Activated T-cell treated with anti-CD3 and anti-CD28 coated beads, Interleukin-2, amount 50 U/mL, for 4 hours (primary cell): ENCODE data around the gene PRSS57. TPM values are rescaled to one million over a fixed set of nuclear protein-coding genes. Genes with fewer than 3 reads are reported as not detected.
"Not testable (repeated sequence)": the region's sequence is repeated elsewhere in the genome, so short reads cannot be mapped to it uniquely, and the experiment has no call there.

Source experiments
- ATAC-seq, 2 donors: fragments of 200-7000 bp; cut with Tn5 transposase; one replicate each; pipeline ENCODE4 v1.10.0; 2021
- DNase-seq: peaks from one replicate; pipeline ENCODE4 v3.0.0-alpha.2; 2020
- H3K27me3 Mint-ChIP-seq: one replicate; pipeline ENCODE4 v1.8.0; 2021; ENCODE audit warnings: low read depth, mixed read lengths
- H3K36me3 Mint-ChIP-seq: one replicate; pipeline ENCODE4 v1.8.0; 2022; ENCODE audit warnings: mixed read lengths; ENCODE audit not compliant: insufficient read depth
- H3K4me1 Mint-ChIP-seq: one replicate; pipeline ENCODE4 v1.8.0; 2021; ENCODE audit warnings: low read depth, mixed read lengths
- H3K4me3 Mint-ChIP-seq: one replicate; pipeline ENCODE4 v1.8.0; 2021; ENCODE audit warnings: mild to moderate bottlenecking, moderate library complexity, mixed read lengths
- H3K9me3 Mint-ChIP-seq: one replicate; pipeline ENCODE4 v1.8.0; 2021; ENCODE audit warnings: mixed read lengths
- total RNA-seq, 3 donors: library from RNA; stranded (reverse); gene quantifications; one replicate each; pipeline ENCODE4 v1.2.1, GENCODE V29; 2021

The PRSS57 gene
- total RNA-seq: under 1 TPM in 2 of 3 donors, not detected in 1; 0.87 to 0.94 TPM

DNA sequence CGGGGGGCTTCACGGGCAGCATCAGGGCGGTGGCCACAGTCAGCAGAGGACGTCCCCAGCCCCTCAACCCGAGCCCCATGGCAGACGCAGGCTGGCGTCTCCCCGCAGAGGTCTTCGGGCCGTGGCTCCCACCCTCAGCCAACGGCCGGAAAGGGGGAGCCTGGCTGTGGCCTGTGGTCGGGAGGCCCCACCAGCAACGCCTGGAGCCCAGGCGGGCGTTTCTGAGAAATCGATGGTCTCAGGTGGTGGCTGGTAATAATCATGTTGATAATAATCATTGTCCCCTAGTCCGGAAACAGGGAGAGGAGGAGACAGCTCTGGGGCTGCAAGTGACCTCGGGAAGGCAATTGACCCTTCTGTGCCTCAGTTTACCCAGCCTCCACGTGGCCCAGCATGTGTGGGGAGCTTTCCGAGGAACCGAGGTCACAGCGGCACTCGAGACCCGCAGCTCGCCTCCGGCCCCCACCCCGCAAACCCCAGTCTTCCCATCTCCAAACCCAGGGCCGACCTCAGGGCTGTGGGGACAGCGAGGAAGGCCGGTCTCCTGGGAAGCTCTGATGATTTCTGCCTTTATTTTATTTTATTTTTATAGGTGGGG is at the start of gene PRSS57:
PRSS57 (minus strand) TSS at position 101 of the 598 bp plus-strand sequence; CDS start at position 79, 22 bp downstream.
- peaks cover 29% of the 10 kb centered on the region for H3K27me3 Mint-ChIP-seq
- H3K36me3 Mint-ChIP-seq: no peaks in the 10 kb centered on the region
- no peak within 1 kb of the TSS for H3K4me3 Mint-ChIP-seq
- DNase-seq: no peak
- no peaks in the 10 kb centered on the region for H3K9me3 Mint-ChIP-seq
- no peaks in the 10 kb centered on the region for H3K4me1 Mint-ChIP-seq
- peak in 1 of 2 donors; percentile 30 for ATAC-seq

DNA sequence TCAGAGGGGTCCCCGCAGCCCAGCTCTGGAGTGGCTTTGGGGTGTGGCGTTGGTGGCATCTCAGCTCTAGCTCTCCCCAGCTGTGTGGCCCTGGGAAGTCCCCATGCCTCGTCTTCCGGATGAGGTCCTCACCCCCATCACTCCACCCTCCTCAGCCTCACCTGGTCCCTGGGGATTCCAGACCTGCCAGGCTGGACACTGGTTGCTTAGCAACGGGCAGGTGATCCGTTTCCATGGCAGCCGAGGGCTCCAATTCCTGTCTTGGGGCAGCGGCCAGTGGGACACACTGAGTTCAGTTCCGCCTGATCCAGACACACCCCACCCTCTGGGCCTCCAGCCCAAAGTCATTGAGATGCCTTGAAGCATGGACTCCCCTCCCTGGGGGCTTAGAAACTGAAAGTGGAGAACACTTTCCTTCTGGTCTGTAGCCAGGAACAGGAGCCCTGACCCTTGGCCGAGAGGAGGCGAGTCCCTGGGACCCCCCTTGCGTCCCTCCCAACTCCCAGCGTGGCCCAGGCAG is 48.0 kb upstream of the PRSS57 start:
- Mint-ChIP-seq H3K27me3 (no peaks in the 10 kb centered on the region), H3K4me3 (no peak overlapping the region), H3K9me3 (peaks cover 4% of the 10 kb centered on the region), H3K36me3 (no peaks in the 10 kb centered on the region), H3K4me1 (no peaks in the 10 kb centered on the region)
- ATAC-seq (no peak), DNase-seq (no peak)

DNA sequence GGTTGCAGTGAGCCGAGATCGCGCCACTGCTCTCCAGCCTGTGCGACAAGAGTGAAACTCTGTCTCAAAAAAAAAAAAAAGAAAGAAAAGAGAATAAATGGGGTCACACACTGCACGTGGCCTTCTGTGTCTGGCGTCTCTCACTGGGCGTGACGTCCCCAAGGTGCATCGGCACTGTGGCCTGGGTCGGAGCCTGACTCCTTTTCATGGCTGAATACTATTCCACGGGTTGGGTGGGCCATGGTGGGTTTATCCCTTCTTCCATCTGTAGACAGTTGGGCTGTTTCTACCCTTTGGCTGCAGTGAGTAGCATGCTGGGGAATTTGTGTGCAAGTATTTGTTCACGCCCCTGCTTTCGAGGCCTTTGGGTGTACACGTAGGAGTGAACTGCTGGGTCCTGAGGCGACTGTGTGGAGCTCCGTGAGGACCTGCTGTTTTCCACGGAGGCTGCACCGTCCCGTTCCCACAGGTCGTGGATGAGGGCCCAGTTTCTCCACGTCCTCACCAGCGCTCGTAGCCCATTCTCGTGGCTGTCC is 47.4 kb upstream of the PRSS57 start:
- Mint-ChIP-seq H3K4me3 (no peak overlapping the region), H3K36me3 (no peaks in the 10 kb centered on the region), H3K27me3 (no peaks in the 10 kb centered on the region), H3K9me3 (peaks cover 4% of the 10 kb centered on the region), H3K4me1 (no peaks in the 10 kb centered on the region)
- DNase-seq: no peak
- ATAC-seq: no peak

DNA sequence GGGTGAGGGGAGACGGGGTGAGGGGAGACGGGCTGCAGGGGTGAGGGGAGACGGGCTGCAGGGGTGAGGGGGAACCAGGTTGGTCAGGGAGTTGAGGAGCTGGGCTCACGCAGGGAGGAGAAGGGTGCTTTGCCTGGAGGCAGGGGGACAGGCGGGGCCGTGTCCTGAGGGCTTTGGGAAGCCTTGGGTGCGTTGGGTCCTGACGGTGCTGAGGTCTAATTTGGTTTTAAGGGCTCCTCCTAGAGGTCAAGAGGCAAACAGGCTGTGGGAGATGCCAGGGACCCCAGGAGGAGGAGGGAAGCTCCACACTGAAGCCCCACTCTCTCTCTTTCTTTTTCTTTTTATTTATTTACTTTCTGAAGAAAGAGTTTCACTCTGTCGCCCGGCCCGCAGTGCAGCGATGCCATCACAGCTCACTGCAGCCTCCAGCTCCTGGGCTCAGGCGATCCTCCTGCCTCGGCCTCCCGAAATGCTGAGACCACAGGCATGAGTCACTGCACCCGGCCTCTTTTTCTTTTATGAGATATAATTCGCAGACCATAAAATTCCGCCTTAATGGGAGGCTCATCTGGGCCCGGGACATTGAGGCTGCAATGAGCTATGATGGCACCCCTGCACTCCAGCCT is 46.4 kb upstream of the PRSS57 start:
- H3K4me1 Mint-ChIP-seq: no peaks in the 10 kb centered on the region
- ATAC-seq (peak; percentile 18 to 20), DNase-seq (no peak)
- H3K36me3 Mint-ChIP-seq: no peaks in the 10 kb centered on the region
- H3K27me3 Mint-ChIP-seq: peaks cover 2% of the 10 kb centered on the region
- H3K9me3 Mint-ChIP-seq: peaks cover 4% of the 10 kb centered on the region
- H3K4me3 Mint-ChIP-seq: no peak overlapping the region

DNA sequence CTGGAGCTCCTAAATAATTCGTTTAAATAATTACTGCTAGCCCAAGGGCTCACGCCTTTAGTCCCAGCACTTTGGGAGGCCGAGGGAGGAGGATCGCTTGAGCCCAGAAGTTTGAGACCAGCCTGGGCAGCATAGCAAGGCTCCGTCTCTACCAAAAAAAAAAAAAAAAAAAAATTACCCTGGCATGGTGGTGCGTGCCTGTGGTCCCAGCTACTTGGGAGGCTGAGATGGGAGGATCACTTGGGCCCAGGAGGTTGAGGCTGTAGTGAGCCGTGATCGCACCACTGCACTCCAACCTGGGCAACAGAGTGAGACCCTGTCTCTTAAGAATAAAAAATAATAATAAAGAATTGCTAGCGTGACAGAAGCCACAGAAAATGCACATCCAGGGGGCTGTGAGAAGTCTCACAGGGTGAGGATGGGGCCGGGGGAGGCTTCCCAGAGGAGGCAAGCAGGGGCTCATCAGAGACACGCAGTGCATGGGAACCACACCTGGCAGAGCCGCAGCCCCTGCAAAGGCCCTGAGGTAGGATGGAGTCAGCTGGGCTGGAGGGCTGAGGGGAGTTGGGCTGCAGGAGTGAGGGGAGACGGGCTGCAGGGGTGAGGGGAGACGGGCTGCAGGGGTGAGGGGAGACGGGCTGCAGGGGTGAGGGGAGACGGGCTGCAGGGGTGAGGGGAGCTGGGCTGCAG is 45.7 kb upstream of the PRSS57 start:
- not testable (repeated sequence) for H3K9me3 Mint-ChIP-seq

DNA sequence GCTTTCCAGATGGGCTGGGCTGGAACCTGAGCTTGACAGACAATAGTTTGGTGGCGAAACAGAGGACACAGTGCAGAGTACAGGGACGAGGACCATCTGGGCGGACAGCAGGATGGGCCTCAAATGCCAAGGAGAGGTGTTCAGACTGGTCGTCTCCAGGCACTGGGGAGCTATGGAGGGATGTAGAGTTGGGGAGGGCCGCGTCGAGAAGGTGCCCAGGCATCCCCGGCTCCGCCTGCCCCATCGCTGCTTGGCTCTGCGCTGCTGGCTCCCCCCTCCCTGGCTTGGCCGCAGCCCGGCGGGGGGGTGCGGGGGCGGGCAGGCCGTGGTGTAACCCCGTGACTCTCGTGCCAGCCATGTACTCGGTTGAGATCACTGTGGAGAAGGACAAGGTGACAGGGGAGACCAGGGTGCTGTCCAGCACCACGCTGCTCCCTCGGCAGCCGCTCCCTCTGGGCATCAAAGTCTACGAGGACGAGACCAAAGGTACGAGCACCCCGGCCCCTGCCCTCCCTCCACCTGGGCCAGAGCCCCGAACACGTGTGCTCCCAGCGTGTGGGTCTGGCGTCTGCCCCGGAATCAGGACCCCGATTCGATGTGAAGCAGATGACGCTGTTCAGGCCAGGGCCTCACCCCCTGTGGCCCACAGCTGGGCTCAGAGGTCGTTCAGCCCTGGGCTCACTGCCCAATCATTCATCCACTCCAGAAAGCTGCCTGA is 44.9 kb upstream of the PRSS57 start:
- ATAC-seq: no peak
- peaks cover 2% of the 10 kb centered on the region for H3K27me3 Mint-ChIP-seq
- H3K9me3 Mint-ChIP-seq: peaks cover 4% of the 10 kb centered on the region
- DNase-seq: no peak
- no peaks in the 10 kb centered on the region for H3K4me1 Mint-ChIP-seq
- H3K4me3 Mint-ChIP-seq: no peak overlapping the region
- H3K36me3 Mint-ChIP-seq: no peaks in the 10 kb centered on the region

More for the DNA sequence above, 45.7 kb upstream of the PRSS57 start:
- H3K27me3 Mint-ChIP-seq, DNase-seq, H3K4me1 Mint-ChIP-seq, ATAC-seq, H3K36me3 Mint-ChIP-seq, H3K4me3 Mint-ChIP-seq: not testable (repeated sequence)

DNA sequence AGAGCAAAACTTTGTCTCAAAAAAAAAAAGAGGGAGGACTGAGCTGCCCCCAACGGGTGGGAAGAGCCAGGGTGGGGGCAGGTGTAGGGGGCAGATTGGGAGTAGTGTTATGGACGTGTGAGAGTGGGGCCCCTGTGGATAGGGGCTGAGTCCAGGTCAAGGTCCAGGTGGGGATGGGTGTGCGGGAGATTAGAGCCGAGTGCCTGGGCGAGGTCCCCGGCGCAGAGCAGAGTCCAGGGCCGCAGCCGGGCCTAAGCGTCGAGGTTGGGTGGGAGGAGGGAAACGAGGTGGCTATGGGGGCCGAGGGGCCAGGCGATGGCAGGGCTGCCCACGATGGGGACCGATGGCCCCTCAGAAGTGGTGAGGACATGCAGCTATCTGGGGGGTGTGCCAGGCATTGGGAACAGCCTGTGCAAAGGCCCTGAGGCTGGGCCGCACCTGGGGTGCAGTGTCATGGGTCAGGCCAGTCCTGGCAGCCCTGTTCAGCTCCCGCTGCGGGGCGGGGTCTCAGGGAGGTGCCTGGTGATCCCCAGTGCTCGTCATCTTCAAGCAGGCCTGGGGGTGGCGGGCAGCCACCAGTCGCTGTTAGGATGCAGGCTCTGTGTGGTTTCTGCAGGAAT is 43.4 kb upstream of the PRSS57 start:
- Mint-ChIP-seq H3K27me3 (peaks cover 2% of the 10 kb centered on the region), H3K4me3 (no peak overlapping the region), H3K4me1 (peaks cover 5% of the 10 kb centered on the region), H3K9me3 (peaks cover under 1% of the 10 kb centered on the region), H3K36me3 (no peaks in the 10 kb centered on the region)
- ATAC-seq (no peak), DNase-seq (no peak)

DNA sequence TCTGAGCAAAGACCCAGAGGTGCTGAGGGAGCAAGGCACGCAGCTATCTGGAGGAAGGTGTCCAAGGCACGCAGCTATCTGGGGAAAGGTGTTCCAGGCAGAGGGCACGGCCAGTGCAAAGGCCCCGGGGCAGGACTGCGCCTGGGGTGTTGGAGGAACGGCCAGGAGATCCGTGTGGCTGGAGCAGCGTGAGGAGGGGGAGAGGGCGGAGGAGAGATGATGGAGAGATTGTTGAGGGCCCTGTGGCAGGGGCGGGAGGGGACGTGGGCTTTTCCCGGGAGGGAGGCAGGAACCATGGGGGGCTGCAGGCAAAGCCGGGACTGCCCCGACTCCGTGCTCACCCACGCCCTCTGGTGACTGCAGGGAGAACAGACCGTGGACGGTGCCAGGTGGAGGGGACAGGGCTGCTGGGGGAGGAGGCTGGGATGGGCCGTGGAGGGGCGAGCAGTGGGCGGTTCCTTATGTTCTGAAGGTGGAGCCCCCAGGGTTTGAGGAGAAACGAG is 42.4 kb upstream of the PRSS57 start:
- Mint-ChIP-seq H3K27me3 (peaks cover 2% of the 10 kb centered on the region), H3K36me3 (no peaks in the 10 kb centered on the region), H3K9me3 (no peaks in the 10 kb centered on the region), H3K4me1 (peaks cover 7% of the 10 kb centered on the region), H3K4me3 (no peak overlapping the region)
- peak; percentile 77 to 84 for ATAC-seq
- peak; percentile 57 for DNase-seq

DNA sequence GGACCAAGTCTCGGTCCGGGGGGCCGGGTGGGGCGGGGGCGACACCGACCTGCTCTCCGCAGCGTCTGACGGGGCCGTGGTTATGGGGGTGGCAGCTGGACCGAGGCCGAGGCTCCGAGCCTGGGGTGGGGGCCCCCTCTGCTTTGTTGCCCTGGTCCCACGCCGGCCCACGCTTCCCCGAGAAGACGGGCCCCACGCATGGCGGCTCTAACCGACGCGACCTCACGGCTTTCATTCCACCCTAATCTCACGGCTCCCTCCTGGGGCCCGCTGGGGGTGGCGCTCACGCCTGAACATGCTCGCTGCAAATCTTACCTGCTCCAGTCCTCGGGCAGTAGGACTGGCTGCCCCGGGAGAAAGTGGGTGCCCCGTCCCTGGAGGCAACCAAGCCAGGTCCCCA is 40.9 kb upstream of the PRSS57 start:
- Mint-ChIP-seq H3K4me1 (peaks cover 8% of the 10 kb centered on the region), H3K27me3 (peaks cover 2% of the 10 kb centered on the region), H3K36me3 (no peaks in the 10 kb centered on the region), H3K9me3 (no peaks in the 10 kb centered on the region), H3K4me3 (no peak overlapping the region)
- DNase-seq: no peak
- ATAC-seq: no peak

DNA sequence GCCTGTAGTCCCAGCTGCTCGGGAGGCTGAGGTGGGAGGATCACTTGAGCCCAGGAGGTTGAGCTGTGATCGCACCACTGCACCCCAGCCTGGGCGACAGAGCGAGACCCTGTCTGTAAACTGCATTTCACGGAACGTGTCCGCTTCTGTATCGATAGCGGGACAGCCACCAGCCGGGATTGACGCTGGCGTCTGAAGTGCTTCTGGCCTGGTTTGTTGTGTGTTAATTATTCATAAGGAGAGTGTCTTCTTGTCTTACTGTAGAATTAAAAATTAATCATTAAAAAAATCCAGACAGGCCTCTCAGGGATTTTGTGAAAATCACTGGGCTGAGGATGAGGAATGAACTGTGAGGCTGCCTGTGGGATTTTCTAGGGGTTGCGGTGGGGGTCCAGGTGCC is 39.5 kb upstream of the PRSS57 start:
- no peak for ATAC-seq
- DNase-seq: no peak
- peaks cover 8% of the 10 kb centered on the region for H3K4me1 Mint-ChIP-seq
- peaks cover 2% of the 10 kb centered on the region for H3K27me3 Mint-ChIP-seq
- H3K4me3 Mint-ChIP-seq: no peak overlapping the region
- no peaks in the 10 kb centered on the region for H3K36me3 Mint-ChIP-seq
- no peaks in the 10 kb centered on the region for H3K9me3 Mint-ChIP-seq

DNA sequence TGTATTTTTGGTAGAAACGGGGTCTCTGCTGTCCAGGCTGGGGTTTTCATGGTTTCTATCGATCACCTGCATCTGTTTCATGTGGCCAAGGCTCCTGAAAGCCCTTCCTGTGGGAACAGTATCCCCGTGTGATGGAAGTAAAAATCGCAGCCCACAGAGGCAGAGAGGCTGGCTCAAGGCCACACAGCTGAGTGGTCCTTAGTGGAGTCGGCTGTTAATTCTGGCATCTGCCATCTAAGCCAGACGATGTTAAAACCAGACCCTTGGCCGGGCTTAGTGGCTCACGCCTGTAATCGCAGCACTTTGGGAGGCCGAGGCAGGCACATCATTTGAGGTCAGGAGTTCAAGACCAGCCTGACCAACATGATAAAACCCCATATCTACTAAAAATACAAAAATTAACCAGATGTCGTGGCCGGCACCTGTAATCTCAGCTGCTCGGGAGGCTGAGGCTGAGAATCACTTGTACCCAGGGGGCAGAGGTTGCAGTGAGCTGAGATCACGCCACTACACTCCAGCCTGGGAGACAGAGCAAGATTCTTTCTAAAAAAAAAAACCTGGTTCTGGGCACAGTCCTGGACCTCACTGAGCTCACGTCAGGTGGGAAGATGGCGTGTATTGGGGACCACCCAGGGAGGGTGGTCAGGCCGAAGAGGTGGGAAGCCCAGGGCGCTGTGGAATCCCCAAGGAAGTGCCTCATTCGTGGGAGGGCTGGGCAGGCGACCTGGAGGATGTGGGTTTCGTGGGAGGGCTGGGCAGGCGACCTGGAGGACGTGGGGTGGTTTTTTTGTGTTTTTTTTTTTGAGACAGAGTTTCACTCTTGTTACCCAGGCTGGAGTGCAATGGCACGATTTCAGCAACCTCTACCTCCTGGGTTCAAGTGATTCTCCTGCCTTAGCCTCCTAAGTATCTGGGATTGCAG is 37.2 kb upstream of the PRSS57 start:
- ATAC-seq: no peak

DNA sequence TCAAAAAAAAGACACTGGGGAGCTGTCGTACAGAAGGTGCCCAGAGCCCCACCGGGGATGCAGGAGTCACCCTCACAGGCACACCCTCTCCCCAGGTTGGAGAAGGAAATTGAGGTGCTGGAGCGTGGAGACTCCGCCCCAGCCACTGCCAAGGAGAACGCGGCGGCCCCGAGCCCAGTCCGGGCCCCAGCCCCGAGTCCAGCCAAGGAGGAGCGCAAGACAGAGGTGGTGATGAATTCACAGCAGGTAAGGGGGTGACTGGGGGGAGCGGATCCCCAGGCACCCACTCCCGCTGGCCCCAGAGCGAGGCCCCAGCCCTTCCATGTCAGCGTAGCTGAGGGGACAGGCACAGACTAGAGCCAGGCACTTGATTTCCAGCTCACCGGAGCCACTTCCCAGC is 35.7 kb upstream of the PRSS57 start:
- ATAC-seq (no peak), DNase-seq (no peak)
- H3K9me3 Mint-ChIP-seq: no peaks in the 10 kb centered on the region
- H3K4me1 Mint-ChIP-seq: peaks cover 8% of the 10 kb centered on the region
- H3K36me3 Mint-ChIP-seq: no peaks in the 10 kb centered on the region
- no peak overlapping the region for H3K4me3 Mint-ChIP-seq
- no peaks in the 10 kb centered on the region for H3K27me3 Mint-ChIP-seq

More for the DNA sequence above, 37.2 kb upstream of the PRSS57 start:
- peaks cover 8% of the 10 kb centered on the region for H3K4me1 Mint-ChIP-seq
- no peak for DNase-seq
- no peaks in the 10 kb centered on the region for H3K9me3 Mint-ChIP-seq
- H3K27me3 Mint-ChIP-seq: peaks cover 2% of the 10 kb centered on the region
- H3K4me3 Mint-ChIP-seq: no peak overlapping the region
- H3K36me3 Mint-ChIP-seq: no peaks in the 10 kb centered on the region
